CD14-positive monocyte (primary cell): ENCODE results near the gene RAP1B. TPM values are rescaled to one million over a fixed set of nuclear protein-coding genes. Genes with fewer than 3 reads are reported as not detected.

Experiments
- DNase-seq, 3 donors: peaks; one replicate each; pipeline ENCODE4 v3.0.0-alpha.2; 2011 to 2022
- H2AFZ ChIP-seq: 2 replicates; pipeline ENCODE4 v1.6.0; 2012; ENCODE audit warnings: mild to moderate bottlenecking, low read depth, low read length, inconsistent platforms; ENCODE audit not compliant: insufficient read depth, poor library complexity, severe bottlenecking
- H3K27ac ChIP-seq, 2 donors: 1 replicate in 1 of 2; 2 replicates in 1 of 2; pipeline ENCODE4 v1.5.1; 2012 to 2013; ENCODE audit warnings: low read length in 2 of 2, control low read depth in 1 of 2, inconsistent platforms in 1 of 2, low read depth in 1 of 2, mild to moderate bottlenecking in 1 of 2
- H3K27me3 ChIP-seq, 2 donors: one replicate each; pipeline versions ENCODE4 v1.6.0 to v1.6.1; 2011 to 2013; ENCODE audit warnings: low read length in 2 of 2; ENCODE audit not compliant: control insufficient read depth in 2 of 2, insufficient read depth in 2 of 2
- H3K36me3 ChIP-seq, 2 donors: replicated peaks in 1 of 2; 1 replicate in 1 of 2; 2 replicates in 1 of 2; pipeline versions ENCODE4 v1.5.1 to v1.6.1; 2012 to 2013; ENCODE audit warnings: low read length in 2 of 2, control low read depth in 1 of 2, inconsistent platforms in 1 of 2, mild to moderate bottlenecking in 1 of 2; ENCODE audit not compliant: insufficient read depth in 2 of 2, control insufficient read depth in 1 of 2
- H3K4me1 ChIP-seq, 2 donors: 1 replicate in 1 of 2; 2 replicates in 1 of 2; pipeline versions ENCODE4 v1.5.1 to v1.6.1; 2012 to 2013; ENCODE audit warnings: low read length in 2 of 2, control low read depth in 1 of 2, inconsistent platforms in 1 of 2, mild to moderate bottlenecking in 1 of 2, moderate library complexity in 1 of 2; ENCODE audit not compliant: insufficient read depth in 2 of 2, control insufficient read depth in 1 of 2
- H3K4me2 ChIP-seq: replicated peaks from 2 replicates; pipeline ENCODE3; 2012; ENCODE audit warnings: low read length, moderate library complexity, mild to moderate bottlenecking; ENCODE audit not compliant: poor library complexity, severe bottlenecking; ENCODE audit errors: extremely low read depth
- H3K4me3 ChIP-seq, 3 experiments: fragments of 200-600 bp in 1 of 3; sonication (generic) in 1 of 3; replicated peaks in 1 of 3; 1 replicate in 2 of 3; 2 replicates in 1 of 3; pipeline ENCODE4 v1.5.1; 2011 to 2013; ENCODE audit warnings: low read length in 3 of 3, mild to moderate bottlenecking in 3 of 3, control low read depth in 2 of 3, low read depth in 2 of 3, inconsistent platforms in 1 of 3, moderate library complexity in 1 of 3
- H3K79me2 ChIP-seq: 2 replicates; pipeline ENCODE4 v1.6.0; 2012; ENCODE audit warnings: mild to moderate bottlenecking, control low read depth, inconsistent platforms, low read length, moderate library complexity; ENCODE audit not compliant: insufficient read depth
- H3K9ac ChIP-seq: 2 replicates; pipeline ENCODE4 v1.6.0; 2017; ENCODE audit warnings: low read length, mild to moderate bottlenecking; ENCODE audit not compliant: insufficient read depth, poor library complexity, severe bottlenecking
- H3K9me3 ChIP-seq, 2 donors: replicated peaks in 1 of 2; 1 replicate in 1 of 2; 2 replicates in 1 of 2; pipeline versions ENCODE4 v1.5.1 to v1.6.1; 2012 to 2013; ENCODE audit warnings: low read length in 2 of 2, control low read depth in 1 of 2; ENCODE audit not compliant: control insufficient read depth in 1 of 2, insufficient read depth in 1 of 2
- H4K20me1 ChIP-seq: 2 replicates; pipeline ENCODE4 v1.6.0; 2012; ENCODE audit warnings: mild to moderate bottlenecking, low read length, control low read depth, moderate library complexity; ENCODE audit not compliant: insufficient read depth
- H3K27ac Mint-ChIP-seq, 7 donors: one replicate each; pipeline ENCODE4 v1.8.0; 2020; ENCODE audit warnings: mild to moderate bottlenecking in 7 of 7, mixed read lengths in 7 of 7, moderate library complexity in 6 of 7, inconsistent platforms in 2 of 7
- H3K27me3 Mint-ChIP-seq, 3 donors: one replicate each; pipeline ENCODE4 v1.8.0; 2021 to 2022; ENCODE audit warnings: low read depth in 3 of 3, mild to moderate bottlenecking in 3 of 3, mixed read lengths in 3 of 3, moderate library complexity in 3 of 3, inconsistent platforms in 1 of 3
- H3K36me3 Mint-ChIP-seq, 2 donors: one replicate each; pipeline ENCODE4 v1.8.0; 2020; ENCODE audit warnings: mixed read lengths in 2 of 2, inconsistent platforms in 1 of 2, mild to moderate bottlenecking in 1 of 2
- H3K4me1 Mint-ChIP-seq: one replicate; pipeline ENCODE4 v1.8.0; 2020; ENCODE audit warnings: mild to moderate bottlenecking, mixed read lengths
- H3K4me3 Mint-ChIP-seq, 2 donors: one replicate each; pipeline ENCODE4 v1.8.0; 2020; ENCODE audit warnings: mild to moderate bottlenecking in 2 of 2, mixed read lengths in 2 of 2, moderate library complexity in 1 of 2
- H3K9me3 Mint-ChIP-seq, 7 donors: one replicate each; pipeline ENCODE4 v1.8.0; 2020 to 2022; ENCODE audit warnings: mixed read lengths in 7 of 7, mild to moderate bottlenecking in 6 of 7, moderate library complexity in 6 of 7, inconsistent platforms in 2 of 7
- WGBS: methylation state at CpG from one replicate; pipeline ENCODE4 v1.1.5; 2013; ENCODE audit warnings: missing lambda C conversion rate; ENCODE audit not compliant: insufficient coverage; 5-methylcytosine and 5-hydroxymethylcytosine counted together
- intact Hi-C, 2 donors: fragments of 100-400 bp; cut with micrococcal nuclease; formaldehyde crosslinking; loops; one replicate each; pipeline versions ENCODE4 v1.15.0 to v1.15.1; 2023
- polyA plus RNA-seq, 3 donors: library from polyadenylated mRNA; depleted of rRNA in 1 of 3; unstranded in 2 of 3; stranded (reverse) in 1 of 3; fragments of 300-500 nt in 2 of 3; fragments of >200 nt in 1 of 3; fragmentation: Illumina TruSeq in 2 of 3; gene quantifications; 1 replicate in 2 of 3; 2 replicates in 1 of 3; pipeline ENCODE4 v1.2.3, GENCODE V29; 2012 to 2021
- TF ChIP-seq, protein P1 (sequence below): fragments of 200-600 bp; IDR thresholded peaks from one replicate; pipeline ENCODE4 v1.8.0; 2022; ENCODE audit warnings: antibody characterized with exemption, mild to moderate bottlenecking

RAP1B gene
- polyA plus RNA-seq, 3 donors: 153 to 543 (median 461) TPM

DNA sequence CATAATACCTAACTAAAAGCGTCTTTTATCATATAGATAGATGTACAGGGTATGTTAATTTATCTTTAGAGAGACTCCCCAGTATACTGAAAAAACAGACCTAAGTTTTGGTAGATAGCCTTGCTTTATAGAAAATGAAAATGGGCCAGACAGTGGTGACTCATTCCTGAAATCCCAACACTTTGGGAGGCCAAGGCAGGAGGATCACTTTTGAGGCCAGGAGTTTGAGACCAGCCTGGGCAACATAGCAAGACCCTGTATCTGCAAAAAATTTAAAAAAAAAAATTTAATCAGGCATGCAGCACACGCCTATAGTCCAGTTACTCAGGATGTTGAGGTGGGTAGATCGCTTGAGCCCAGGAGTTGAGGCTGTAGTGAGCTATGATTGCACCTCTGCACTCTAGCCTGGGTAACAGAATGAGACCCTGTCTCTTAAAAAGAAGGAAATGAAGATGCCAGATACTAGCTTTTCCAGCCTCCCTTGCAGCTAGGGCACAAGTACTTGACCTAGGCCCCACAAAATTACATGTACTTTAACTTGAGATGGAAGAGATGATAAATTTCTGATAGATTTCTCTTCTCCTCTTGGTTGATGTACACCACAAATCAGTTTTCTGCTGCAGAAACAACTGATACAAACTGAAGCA, 17.1 kb downstream of the RAP1B start:
- Histone ChIP-seq H2AFZ (no peak overlapping the region), H3K9me3 (no peaks in the 10 kb centered on the region), H3K4me2 (no peak overlapping the region), H3K27me3 (no peaks in the 10 kb centered on the region), H3K27ac (no peak overlapping the region), H4K20me1 (peaks cover 100% of the 10 kb centered on the region), H3K4me3 (no peak overlapping the region), H3K4me1 (peaks cover under 1 to 1% of the 10 kb centered on the region in 2 donors), H3K36me3 (peaks cover 14 to 53% of the 10 kb centered on the region in 2 donors), H3K9ac (no peak overlapping the region), H3K79me2 (peaks cover 100% of the 10 kb centered on the region)
- Mint-ChIP-seq H3K4me3 (no peak overlapping the region), H3K27ac (peak overlapping the region in 1 of 7 donors; percentile 67), H3K9me3 (peaks cover 0 to 8% (median 0%) of the 10 kb centered on the region in 7 donors), H3K4me1 (peaks cover 28% of the 10 kb centered on the region), H3K27me3 (peaks cover 0 to 1% (median 0%) of the 10 kb centered on the region in 3 donors), H3K36me3 (peaks cover 30 to 63% of the 10 kb centered on the region in 2 donors)
- no peak for DNase-seq
- WGBS: 100% methylated on average over 1 of the region's 3 CpGs
- intact Hi-C loops: no loop called here
- TF ChIP-seq, protein P1, sequence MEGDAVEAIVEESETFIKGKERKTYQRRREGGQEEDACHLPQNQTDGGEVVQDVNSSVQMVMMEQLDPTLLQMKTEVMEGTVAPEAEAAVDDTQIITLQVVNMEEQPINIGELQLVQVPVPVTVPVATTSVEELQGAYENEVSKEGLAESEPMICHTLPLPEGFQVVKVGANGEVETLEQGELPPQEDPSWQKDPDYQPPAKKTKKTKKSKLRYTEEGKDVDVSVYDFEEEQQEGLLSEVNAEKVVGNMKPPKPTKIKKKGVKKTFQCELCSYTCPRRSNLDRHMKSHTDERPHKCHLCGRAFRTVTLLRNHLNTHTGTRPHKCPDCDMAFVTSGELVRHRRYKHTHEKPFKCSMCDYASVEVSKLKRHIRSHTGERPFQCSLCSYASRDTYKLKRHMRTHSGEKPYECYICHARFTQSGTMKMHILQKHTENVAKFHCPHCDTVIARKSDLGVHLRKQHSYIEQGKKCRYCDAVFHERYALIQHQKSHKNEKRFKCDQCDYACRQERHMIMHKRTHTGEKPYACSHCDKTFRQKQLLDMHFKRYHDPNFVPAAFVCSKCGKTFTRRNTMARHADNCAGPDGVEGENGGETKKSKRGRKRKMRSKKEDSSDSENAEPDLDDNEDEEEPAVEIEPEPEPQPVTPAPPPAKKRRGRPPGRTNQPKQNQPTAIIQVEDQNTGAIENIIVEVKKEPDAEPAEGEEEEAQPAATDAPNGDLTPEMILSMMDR: no peak

DNA sequence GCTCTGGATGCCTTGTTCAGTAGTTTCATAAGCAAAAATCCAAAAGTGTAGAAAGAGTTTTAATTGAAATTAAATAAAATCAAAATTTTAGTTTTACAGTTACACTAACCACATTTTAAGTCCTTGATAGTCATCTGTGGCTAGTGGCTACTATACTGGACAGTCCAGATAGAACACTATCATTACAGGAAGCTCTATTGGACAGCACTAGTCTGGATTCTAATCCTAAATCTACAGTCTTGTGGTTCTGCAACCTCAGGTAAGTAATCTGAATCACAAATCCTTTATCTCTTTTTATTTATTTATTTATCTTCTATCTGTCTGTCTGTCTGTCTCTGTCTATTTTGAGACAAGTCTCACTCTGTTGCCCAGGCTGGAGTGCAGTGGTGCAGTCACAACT, 18.0 kb downstream of the RAP1B start:
- no peak overlapping the region for H3K4me3 Mint-ChIP-seq
- no peak overlapping the region for H3K4me2 ChIP-seq
- H3K4me3 ChIP-seq: no peak overlapping the region
- peaks cover 0 to 1% (median 0%) of the 10 kb centered on the region in 3 donors for H3K27me3 Mint-ChIP-seq
- no peak for DNase-seq
- H3K4me1 ChIP-seq: no peaks in the 10 kb centered on the region
- TF ChIP-seq, protein P1: no peak
- intact Hi-C loops: no loop called here
- H3K36me3 ChIP-seq: peaks cover 14 to 53% of the 10 kb centered on the region in 2 donors
- H3K36me3 Mint-ChIP-seq: peaks cover 25 to 63% of the 10 kb centered on the region in 2 donors
- no peaks in the 10 kb centered on the region for H3K27me3 ChIP-seq
- H3K9me3 ChIP-seq: no peaks in the 10 kb centered on the region
- H3K79me2 ChIP-seq: peaks cover 100% of the 10 kb centered on the region
- H3K27ac ChIP-seq: no peak overlapping the region
- peaks cover 0 to 8% (median 0%) of the 10 kb centered on the region in 7 donors for H3K9me3 Mint-ChIP-seq
- H4K20me1 ChIP-seq: peaks cover 100% of the 10 kb centered on the region
- peaks cover 31% of the 10 kb centered on the region for H3K4me1 Mint-ChIP-seq
- H2AFZ ChIP-seq: no peak overlapping the region
- no peak overlapping the region for H3K9ac ChIP-seq
- peak overlapping the region in 2 of 7 donors; percentile 20 to 70 for H3K27ac Mint-ChIP-seq
